ENCODE data around the gene POU2AF3.

- TF ChIP-seq CTCF (IDR thresholded peaks at IDR 0.05): no peak
- TF ChIP-seq POLR2A (IDR thresholded peaks at IDR 0.05): no peak
Observed at GRCh38 chr11:111305162-111305802, 6.9 kb downstream of the POU2AF3 start.

Data from adrenal gland (tissue), 5 donors.